ENCODE measurements around the gene DEXI.

DNA sequence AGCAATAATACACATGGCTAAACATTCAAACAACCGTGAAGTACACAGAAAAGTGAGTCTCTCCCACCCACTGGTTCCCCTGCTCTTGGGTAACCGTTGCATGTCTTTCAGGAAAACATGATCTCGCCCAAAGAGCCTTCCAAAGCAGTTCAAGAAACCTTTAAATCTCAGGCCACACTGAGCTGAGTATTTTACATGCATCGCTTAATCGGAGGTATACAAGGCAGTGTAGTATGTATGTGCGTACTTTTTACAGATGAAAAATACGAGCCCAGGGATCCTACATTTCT, 741 bp upstream of the DEXI start:
- TF ChIP-seq CTCF (IDR thresholded peaks at IDR 0.05; ENCODE audit: poor library complexity, severe bottlenecking) (no peak), EZH2 (IDR thresholded peaks at IDR 0.05; ENCODE audit: borderline replicate concordance, insufficient read depth, low read length, poor library complexity, severe bottlenecking) (no peak), REST (IDR thresholded peaks at IDR 0.05; ENCODE audit: borderline replicate concordance) (no peak), POLR2AphosphoS5 (IDR thresholded peaks at IDR 0.05) (no peak), TAF1 (IDR thresholded peaks at IDR 0.05; ENCODE audit: low read depth) (no peak), RAD21 (conservative IDR thresholded peaks at IDR 0.05) (no peak), EP300 (conservative IDR thresholded peaks at IDR 0.05; ENCODE audit: poor library complexity, severe bottlenecking) (no peak)

Data from neural cell (in vitro differentiated cells).